GM20431 (cell line): ENCODE data around the gene ZNF407.
"Not testable (repeated sequence)": the region's sequence is repeated elsewhere in the genome, so short reads cannot be mapped to it uniquely, and the experiment has no call there.

Experiments
- in situ Hi-C: fragments of 300-500 bp; cut with MseI, MboI; formaldehyde crosslinking; loops from one replicate; pipeline ENCODE4 v1.15.0; 2020; ENCODE audit warnings: low sequenced_read_pairs; ENCODE audit not compliant: unreplicated experiment

ZNF407 gene

DNA sequence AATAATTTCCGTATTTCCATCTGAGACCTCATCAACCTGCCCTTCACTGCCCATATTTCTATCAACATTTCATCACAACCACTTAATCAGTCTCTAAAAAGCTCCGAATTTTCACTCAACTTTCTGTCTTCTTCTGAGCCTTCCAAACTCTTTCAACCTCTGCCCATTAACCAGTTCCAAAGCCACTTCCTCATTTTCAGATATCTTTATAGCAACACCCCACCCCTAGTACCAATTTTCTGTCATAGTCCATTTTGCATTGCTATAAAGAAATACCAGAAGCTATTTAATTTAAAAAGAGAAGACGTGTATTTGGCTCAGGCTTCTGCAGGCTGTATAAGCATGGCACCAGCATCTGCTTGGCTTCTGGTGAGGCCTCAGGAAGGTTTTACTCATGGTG is 504.2 kb downstream of the ZNF407 start:
- in situ Hi-C loops = no loop called here

DNA sequence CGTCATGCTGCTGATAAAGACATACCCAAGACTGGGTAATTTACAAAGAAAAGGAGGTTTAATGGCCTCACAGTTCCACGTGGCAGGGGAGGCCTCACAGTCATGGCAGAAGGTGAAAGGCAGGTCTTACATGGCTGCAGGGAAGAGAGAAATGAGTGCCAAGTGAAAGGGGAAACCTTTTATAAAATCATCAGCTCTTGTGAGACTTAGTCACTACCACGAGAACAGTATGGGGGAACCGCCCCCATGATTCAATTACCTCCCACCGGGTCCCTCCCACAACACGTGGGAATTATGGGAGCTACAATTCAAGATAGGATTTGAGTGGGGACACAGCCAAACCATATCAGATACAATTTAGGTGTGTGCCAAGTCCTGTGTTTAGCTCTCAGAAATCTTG is 506.4 kb downstream of the ZNF407 start:
- in situ Hi-C loops = not testable (repeated sequence)

DNA sequence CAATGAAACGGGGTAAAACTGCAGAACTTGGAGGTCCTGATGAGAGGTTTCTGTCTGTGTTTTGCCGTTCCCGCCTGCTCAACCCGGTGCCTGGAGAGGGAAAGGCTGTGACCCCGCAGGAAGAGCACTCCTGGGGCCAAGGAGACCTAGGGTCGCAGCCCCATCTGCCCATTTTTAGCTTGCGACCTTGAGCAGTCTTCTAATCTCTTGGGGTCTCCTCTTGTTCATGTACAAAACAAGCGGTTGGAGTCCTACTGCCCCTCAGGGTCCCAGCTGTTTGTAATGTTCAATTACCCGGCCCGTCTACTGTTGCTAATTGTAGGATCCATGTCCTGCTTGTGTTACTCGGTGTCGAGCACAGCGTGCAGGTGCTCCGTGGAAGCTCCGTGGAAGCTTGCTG is 506.8 kb downstream of the ZNF407 start:
- in situ Hi-C loops = no loop called here

DNA sequence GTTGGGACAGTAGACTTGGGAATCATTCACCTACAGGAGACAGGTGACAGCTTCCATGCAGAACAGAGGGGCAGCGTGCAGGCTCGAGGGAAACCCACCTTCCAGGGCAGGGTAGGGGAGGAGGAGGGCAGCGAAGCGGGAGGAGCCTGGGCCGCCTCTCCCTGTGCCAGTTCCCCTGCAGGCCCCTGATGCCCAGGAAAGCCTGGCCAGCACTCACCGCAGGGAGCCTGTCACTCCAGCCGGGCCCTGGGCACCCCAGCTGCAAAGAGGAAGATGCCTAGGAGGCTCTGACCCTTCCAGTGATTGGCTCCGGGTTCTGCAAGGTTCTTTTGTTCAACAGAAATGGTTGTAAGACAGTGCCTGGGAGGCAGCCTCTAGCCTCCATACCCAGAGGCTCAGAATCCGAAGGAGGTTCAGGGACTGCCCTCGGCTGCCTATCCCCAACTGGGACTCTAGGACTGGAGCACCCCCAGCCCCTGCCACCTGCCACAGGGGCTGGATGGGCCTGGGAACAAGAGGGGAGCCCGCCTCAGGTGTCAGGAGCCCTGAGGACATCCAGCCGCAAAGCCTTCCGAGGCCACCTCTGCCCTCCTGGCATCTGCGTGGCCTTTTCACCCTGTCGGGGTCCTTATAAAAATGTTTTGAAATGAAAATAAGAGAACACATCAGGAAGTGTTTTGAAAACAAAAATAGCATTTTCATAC is 508.0 kb downstream of the ZNF407 start:
- in situ Hi-C loops = no loop called here

GRCh38 chr18:75106746-75107145 is 509.1 kb downstream of the ZNF407 start:
- in situ Hi-C loops = no loop called here

DNA sequence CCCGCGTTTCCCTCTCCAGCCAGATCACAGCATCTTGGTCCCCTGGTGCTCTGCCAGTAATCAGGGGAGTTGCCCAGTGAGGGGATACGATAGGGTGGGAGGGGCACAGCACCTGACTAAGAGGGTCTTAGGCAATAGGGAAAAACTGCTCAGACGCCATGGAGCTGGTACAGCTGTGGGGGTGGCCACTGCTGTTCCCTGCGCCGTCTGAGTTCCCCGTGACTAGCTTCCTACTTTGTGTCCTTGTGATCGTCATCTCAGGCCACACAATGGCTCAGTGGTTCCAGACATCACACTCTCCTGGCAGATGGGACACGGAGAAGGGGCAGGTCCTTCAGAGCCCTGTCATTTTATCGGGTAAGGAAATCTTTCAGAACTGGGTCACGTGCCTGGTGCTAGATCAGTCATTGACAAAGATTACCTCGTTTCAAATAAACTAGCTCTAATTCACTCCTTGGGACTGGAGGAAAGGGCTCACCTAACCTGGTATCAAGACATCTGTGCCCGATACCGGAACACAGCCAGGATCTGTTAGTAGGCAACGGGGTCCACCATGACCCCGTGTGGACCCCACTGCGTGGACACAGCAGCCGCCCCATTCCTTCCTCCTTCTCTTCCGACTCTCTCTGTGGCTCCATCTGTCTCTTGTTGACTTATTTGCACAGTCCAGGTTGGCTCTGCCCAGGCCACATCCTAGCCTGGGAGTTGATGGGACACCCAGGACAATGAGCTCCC is 509.7 kb downstream of the ZNF407 start:
- in situ Hi-C loops = no loop called here

- in situ Hi-C loops = no loop called here
Measured at GRCh38 chr18:75107931-75108276, 510.2 kb downstream of the ZNF407 start.

DNA sequence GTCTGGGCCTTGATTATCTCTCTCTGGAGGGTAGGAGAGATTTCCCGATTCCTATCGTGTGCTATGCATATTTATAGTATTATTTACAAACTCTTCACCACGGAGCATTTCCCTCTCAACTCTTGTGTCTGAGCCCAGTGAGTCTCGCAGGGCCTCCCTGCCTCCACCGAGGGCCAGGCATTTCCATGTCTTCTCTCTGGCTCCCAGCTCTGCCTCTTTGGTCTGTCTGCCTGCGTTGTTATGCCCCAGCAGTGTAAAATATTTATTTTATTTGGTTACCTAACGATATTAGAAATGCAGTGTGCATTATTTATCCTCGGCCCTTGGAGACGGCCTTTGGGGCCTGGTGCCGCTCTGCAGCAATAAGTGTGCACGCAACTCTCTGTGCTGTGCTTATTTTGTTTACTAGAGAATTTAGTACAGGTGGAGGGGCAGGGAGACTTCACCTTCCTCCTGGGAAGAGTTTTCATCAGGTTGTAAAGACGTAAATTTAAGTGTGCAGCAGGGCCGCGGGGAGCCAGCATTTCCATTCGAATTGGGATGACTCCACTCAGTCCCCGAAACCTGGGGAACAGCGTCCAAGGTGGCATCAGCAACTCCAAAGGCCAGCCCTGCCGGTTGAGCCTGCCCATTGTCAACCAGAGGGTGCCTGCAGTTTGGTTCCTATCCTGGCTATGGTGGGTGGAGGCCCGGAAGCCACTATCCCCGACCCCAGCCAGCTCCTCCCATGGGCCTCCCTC is 511.1 kb downstream of the ZNF407 start:
- in situ Hi-C loops = no loop called here

- in situ Hi-C loops = no loop called here
Measured at GRCh38 chr18:75109319-75109691, 511.6 kb downstream of the ZNF407 start.

DNA sequence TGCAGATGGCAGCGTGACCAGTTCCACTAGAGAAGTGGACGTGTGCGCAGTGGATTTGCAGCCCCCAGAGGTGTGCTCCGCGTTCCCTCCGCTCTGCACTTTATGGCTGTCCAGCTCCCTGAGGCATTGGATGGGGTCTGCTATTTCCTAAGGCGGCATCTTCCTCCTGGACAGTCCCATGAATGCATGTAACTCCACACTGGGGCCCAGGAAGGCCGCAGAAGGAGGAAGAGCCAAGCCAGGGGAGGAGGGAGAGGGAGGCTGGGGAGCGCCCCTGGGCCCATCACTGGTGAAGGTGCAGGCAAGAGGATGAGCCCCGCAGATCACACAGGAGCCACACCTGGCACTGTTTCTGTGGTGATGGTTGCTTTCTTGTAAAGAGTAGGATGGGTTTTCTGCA is 512.1 kb downstream of the ZNF407 start:
- in situ Hi-C loops = no loop called here

- in situ Hi-C loops = no loop called here
Measured at GRCh38 chr18:75110311-75110710, 512.6 kb downstream of the ZNF407 start.

DNA sequence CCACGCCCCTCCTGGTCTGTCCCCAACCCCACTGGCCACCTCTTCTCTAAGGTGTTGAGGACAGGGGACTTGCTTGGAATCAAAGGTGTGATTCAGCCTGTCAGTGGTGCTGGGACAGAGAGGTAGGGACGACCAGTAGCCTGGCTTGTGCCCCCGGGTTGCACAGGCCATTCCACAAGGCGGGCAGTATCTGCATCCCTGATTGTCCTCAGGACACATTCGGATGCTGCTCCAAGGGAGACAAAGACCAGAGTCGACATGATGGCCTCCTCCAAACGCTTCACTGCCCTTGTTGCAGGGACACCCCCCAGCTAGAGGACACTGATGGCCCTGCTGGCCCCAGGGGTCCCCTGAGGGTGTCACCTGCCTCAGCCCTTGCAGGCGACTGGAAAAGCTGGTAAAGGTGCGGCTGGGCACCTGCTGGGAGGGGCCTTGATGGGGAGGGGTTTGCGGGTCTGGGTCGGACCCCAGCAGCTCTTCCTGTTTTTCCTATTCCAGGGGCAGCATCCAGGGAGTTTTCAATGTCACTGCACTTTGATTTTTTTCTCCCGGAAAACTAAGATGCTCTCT is 513.3 kb downstream of the ZNF407 start:
- in situ Hi-C loops = no loop called here

GRCh38 chr18:75111760-75112159 is 514.1 kb downstream of the ZNF407 start:
- in situ Hi-C loops = no loop called here

DNA sequence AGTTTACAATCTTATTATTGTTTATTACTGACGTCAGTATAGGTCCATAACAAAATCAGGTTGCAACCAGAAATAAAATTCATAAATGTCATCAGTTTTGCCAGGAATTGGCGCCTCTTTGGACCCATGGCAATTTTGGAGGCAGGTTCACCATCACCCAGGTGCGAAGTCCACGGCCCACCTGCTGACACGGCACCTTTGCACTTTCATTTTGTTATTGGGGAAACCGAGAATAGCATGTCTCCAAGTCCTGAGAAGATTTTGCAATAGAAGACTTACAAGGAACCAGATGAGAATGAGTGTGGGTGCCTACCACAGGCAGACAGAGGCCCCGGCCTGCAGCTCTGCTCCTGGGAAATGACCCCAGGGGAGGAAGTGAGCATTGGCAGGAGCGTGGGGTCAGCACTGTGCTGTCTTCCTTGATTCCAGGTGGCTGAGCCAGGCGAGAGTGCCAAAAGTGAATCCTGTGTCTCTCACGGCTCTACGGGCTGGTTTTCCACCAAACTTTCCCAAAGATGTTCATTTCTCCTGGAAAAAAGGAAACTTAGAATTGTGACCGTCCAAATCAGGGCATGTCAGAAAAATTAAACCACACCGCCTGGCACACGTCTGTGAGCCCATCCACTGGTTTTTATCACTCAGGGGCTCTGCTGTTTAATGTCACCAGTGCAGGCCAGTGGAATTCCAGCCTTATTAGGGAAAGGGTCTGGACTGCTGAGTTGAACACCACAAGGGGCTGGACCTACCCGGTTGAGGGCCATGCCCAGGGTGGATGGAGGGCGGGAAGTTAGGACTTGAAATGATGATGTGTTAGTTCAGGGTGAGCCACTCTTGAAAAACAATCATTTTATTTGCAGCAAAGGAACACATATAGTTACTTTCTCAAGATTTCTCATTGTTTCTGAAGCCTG is 514.8 kb downstream of the ZNF407 start:
- in situ Hi-C loops = no loop called here

DNA sequence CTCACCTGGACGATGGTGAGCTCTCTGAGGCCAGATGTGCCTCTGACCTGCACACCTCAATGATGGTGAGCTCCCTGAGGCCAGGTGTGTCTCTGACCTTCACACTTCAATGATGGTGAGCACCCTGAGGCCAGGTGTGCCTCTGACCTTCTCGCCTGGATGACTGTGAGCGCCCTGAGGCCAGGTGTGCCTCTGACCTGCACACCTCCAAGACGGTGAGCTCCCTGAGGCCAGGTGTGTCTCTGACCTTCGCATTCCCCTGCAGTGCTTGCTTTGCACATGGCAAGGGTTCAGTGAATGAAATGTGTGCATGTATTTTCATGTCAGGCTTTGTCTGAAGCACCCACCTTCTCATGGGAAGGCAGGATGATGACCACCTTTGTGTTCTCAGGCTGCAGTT is 515.8 kb downstream of the ZNF407 start:
- in situ Hi-C loops = no loop called here

- in situ Hi-C loops = no loop called here
Measured at GRCh38 chr18:75114231-75114764, 516.6 kb downstream of the ZNF407 start.
